Naive thymus-derived CD4-positive, alpha-beta T cell (primary cell): ENCODE measurements around the gene ZDHHC5. TPM values are rescaled to one million over a fixed set of nuclear protein-coding genes. Genes with fewer than 3 reads are reported as not detected.

ENCODE experiments used
- ATAC-seq: fragments of 150-1000 bp; cut with Tn5 transposase; 2 replicates; pipeline ENCODE4 v1.10.0; 2021; ENCODE audit warnings: mild to moderate bottlenecking, moderate library complexity
- CTCF ChIA-PET: fragments of 350-600 bp; sonication (Branson Sonifier 250); formaldehyde crosslinking; loops from one replicate; lab custom pipeline; 2021; ENCODE audit warnings: antibody characterized with exemption; lab: Charles Lee
- POLR2A ChIA-PET: fragments of 350-600 bp; sonication (Branson Sonifier 250); formaldehyde crosslinking; loops from one replicate; lab custom pipeline; 2021; ENCODE audit warnings: antibody characterized with exemption, inconsistent platforms; lab: Charles Lee
- DNase-seq, 9 donors: peaks; one replicate each; pipeline versions ENCODE4 v3.0.0 to v3.0.0-alpha.2; 2020 to 2022; ENCODE audit warnings: mixed read lengths in 1 of 9
- H3K27ac ChIP-seq: one replicate; pipeline ENCODE4 v1.7.0; 2013; ENCODE audit warnings: mild to moderate bottlenecking, low read depth, low read length, moderate library complexity
- H3K27me3 ChIP-seq, 2 donors: one replicate each; pipeline ENCODE4 v1.7.0; 2013; ENCODE audit warnings: low read length in 2 of 2, mild to moderate bottlenecking in 2 of 2, moderate library complexity in 2 of 2; ENCODE audit not compliant: control insufficient read depth in 2 of 2, insufficient read depth in 2 of 2
- H3K36me3 ChIP-seq, 3 experiments: 1 replicate in 2 of 3; 2 replicates in 1 of 3; pipeline ENCODE4 v1.7.0; 2013; ENCODE audit warnings: low read length in 3 of 3, mild to moderate bottlenecking in 3 of 3, moderate library complexity in 1 of 3; ENCODE audit not compliant: insufficient read depth in 3 of 3, control insufficient read depth in 2 of 3
- H3K4me1 ChIP-seq, 2 donors: one replicate each; pipeline ENCODE4 v1.7.0; 2013; ENCODE audit warnings: low read length in 2 of 2, mild to moderate bottlenecking in 2 of 2, moderate library complexity in 1 of 2; ENCODE audit not compliant: control insufficient read depth in 2 of 2, insufficient read depth in 2 of 2
- H3K4me3 ChIP-seq: 2 replicates; pipeline ENCODE4 v1.7.0; 2013; ENCODE audit warnings: mild to moderate bottlenecking, low read length
- H3K9me3 ChIP-seq, 3 experiments: 1 replicate in 2 of 3; 2 replicates in 1 of 3; pipeline ENCODE4 v1.7.0; 2013; ENCODE audit warnings: low read length in 3 of 3; ENCODE audit not compliant: control insufficient read depth in 2 of 3
- H3K27ac Mint-ChIP-seq, 9 donors: one replicate each; pipeline ENCODE4 v1.8.0; 2020 to 2022; ENCODE audit warnings: mixed read lengths in 9 of 9, mild to moderate bottlenecking in 8 of 9, moderate library complexity in 5 of 9, inconsistent platforms in 2 of 9
- H3K27me3 Mint-ChIP-seq, 5 donors: one replicate each; pipeline ENCODE4 v1.8.0; 2021 to 2022; ENCODE audit warnings: mixed read lengths in 5 of 5, mild to moderate bottlenecking in 1 of 5
- H3K36me3 Mint-ChIP-seq, 5 donors: one replicate each; pipeline ENCODE4 v1.8.0; 2020 to 2022; ENCODE audit warnings: mixed read lengths in 5 of 5, mild to moderate bottlenecking in 3 of 5, inconsistent platforms in 1 of 5
- H3K4me1 Mint-ChIP-seq, 7 donors: one replicate each; pipeline ENCODE4 v1.8.0; 2020 to 2022; ENCODE audit warnings: mixed read lengths in 7 of 7, mild to moderate bottlenecking in 3 of 7, inconsistent platforms in 1 of 7
- H3K4me3 Mint-ChIP-seq, 10 donors: one replicate each; pipeline ENCODE4 v1.8.0; 2020 to 2022; ENCODE audit warnings: mild to moderate bottlenecking in 10 of 10, mixed read lengths in 10 of 10, moderate library complexity in 6 of 10, inconsistent platforms in 2 of 10
- H3K9me3 Mint-ChIP-seq, 11 donors: one replicate each; pipeline ENCODE4 v1.8.0; 2020 to 2022; ENCODE audit warnings: mixed read lengths in 11 of 11, mild to moderate bottlenecking in 4 of 11, inconsistent platforms in 1 of 11, moderate library complexity in 1 of 11
- intact Hi-C, 2 donors: fragments of 100-400 bp; cut with micrococcal nuclease; formaldehyde crosslinking; loops; one replicate each; pipeline ENCODE4 v1.15.1; 2023
- polyA plus RNA-seq, 2 donors: library from polyadenylated mRNA; unstranded; fragments of 300-500 nt; fragmentation: Illumina TruSeq; gene quantifications; one replicate each; pipeline ENCODE4 v1.2.3, GENCODE V29; 2021
- total RNA-seq, 6 experiments: library from RNA in 5 of 6; stranded (reverse) in 5 of 6; gene quantifications; 1 replicate in 5 of 6; 2 replicates in 1 of 6; pipeline ENCODE4 v1.2.3 and lab custom pipeline; 2021 to 2026

ZDHHC5 gene, protein sequence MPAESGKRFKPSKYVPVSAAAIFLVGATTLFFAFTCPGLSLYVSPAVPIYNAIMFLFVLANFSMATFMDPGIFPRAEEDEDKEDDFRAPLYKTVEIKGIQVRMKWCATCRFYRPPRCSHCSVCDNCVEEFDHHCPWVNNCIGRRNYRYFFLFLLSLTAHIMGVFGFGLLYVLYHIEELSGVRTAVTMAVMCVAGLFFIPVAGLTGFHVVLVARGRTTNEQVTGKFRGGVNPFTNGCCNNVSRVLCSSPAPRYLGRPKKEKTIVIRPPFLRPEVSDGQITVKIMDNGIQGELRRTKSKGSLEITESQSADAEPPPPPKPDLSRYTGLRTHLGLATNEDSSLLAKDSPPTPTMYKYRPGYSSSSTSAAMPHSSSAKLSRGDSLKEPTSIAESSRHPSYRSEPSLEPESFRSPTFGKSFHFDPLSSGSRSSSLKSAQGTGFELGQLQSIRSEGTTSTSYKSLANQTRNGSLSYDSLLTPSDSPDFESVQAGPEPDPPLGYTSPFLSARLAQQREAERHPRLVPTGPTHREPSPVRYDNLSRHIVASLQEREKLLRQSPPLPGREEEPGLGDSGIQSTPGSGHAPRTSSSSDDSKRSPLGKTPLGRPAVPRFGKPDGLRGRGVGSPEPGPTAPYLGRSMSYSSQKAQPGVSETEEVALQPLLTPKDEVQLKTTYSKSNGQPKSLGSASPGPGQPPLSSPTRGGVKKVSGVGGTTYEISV
- 10 to 100 TPM; 51.4 to 82.2 (median 59.1) TPM for total RNA-seq
- 10 to 100 TPM; 26.9 to 44.5 TPM for polyA plus RNA-seq
- total RNA-seq (lab: John Stamatoyannopoulos, UW): 109 reads per million, percentile 86 among the genes with 10 or more reads in this experiment

DNA sequence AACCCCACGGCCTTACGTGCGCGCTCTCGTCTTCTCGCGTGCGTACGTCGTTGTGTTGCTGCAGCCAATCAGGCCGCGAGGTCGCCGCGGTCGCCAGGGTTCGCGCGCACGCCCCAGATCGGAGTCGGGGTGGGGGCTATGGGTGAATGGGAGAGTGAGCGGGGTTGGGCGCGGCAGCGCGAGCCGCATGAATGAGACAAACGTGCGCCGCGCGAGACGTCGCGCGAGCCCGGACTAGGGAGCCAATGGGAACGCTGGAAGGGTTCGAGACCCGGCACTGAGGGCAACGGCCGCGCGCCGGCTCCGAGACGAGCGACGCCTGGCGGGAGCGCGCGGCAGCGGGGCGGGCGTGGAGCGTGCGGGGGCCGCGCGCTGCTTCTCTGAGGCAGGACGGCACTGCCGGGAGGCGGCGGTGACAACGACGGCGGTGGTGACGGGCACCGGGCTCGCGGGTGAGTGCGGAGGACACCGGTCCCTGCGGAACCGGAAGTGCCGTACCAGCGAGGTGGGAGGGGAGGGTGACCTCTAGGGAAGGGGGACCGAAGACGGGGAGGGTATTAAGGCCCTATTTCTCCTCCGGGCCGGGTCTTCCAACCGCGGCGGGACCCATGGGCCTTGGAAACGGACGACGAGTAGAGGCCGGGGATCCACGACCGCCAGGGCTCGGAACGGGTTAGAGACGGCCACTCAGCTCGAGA is at the start of gene ZDHHC5:
Gene ZDHHC5 (plus strand): TSS at position 379 of the 698 bp plus-strand sequence. CDS start 4,977 bp downstream, outside the sequence.
- Mint-ChIP-seq H3K27me3 (no peaks in the 10 kb centered on the region), H3K4me3 (peak within 1 kb of the TSS; percentile 84 to 100 (median 91)), H3K27ac (peak within 1 kb of the TSS; percentile 97 to 100 (median 98)), H3K4me1 (peaks cover 35 to 62% (median 50%) of the 10 kb centered on the region in 7 donors), H3K36me3 (peaks cover 3 to 11% (median 4%) of the 10 kb centered on the region in 5 donors), H3K9me3 (peaks cover 0 to 13% (median 0%) of the 10 kb centered on the region in 11 donors)
- ChIA-PET POLR2A (interaction anchor here (0.6 to 2.0 kb wide), 15 partner anchors 9 to 1938 kb away, joined by 3 to 13 read pairs (median 4); partner anchors contain the start of genes CLP1, MED19, SELENOH and TMX2), CTCF (interaction anchor here (1.7 kb wide), 1 partner anchor 141 kb away, joined by 4 read pairs; no protein-coding TSS in a partner anchor)
- intact Hi-C loops: loop anchor here (1.0 to 5.0 kb wide), 18 partner anchors 11 to 1949 kb away; partner anchors contain the start of genes CLP1 (in 2 of the 2), MED19 (in 2 of the 2), SELENOH (in 2 of the 2) and SSRP1 (in 2 of the 2)
- Histone ChIP-seq H3K36me3 (peaks cover 0 to 14% (median 10%) of the 10 kb centered on the region in 3 experiments), H3K4me1 (peaks cover 25 to 28% of the 10 kb centered on the region in 2 donors), H3K9me3 (no peaks in the 10 kb centered on the region), H3K27me3 (no peaks in the 10 kb centered on the region), H3K4me3 (peak within 1 kb of the TSS; percentile 87), H3K27ac (peak within 1 kb of the TSS; percentile 97)
- DNase-seq: peak; percentile 92 to 100 (median 100)
- ATAC-seq: peak; percentile 90

DNA sequence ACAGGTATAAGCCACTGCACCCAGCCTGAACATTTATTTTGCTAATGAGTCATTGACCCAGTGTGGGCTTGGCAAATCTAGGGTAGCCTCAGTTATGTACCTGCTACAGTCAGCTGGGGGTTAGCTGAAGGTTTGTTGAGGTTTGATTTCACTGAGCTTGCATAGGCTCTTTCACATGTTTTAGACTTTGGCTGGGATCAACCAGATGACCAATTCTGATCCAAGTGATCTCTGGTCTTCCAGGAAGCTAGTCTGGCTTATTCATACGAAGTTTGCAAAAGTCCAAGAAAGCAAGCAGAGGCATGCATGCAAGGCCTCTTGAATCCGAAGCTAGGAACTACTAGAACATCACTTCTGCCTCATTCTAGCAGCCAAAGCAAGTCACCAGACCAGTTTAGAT is 49.5 kb upstream of the ZDHHC5 start:
- DNase-seq (no peak), ATAC-seq (no peak)
- ChIA-PET CTCF (no interaction called here), POLR2A (no interaction called here)
- Histone ChIP-seq H3K4me3 (no peak overlapping the region), H3K36me3 (no peaks in the 10 kb centered on the region), H3K27ac (no peak overlapping the region), H3K9me3 (peaks cover 0 to 13% (median 0%) of the 10 kb centered on the region in 3 experiments), H3K4me1 (no peaks in the 10 kb centered on the region), H3K27me3 (no peaks in the 10 kb centered on the region)
- intact Hi-C loops: no loop called here
- peaks cover 0 to 2% (median 0%) of the 10 kb centered on the region in 7 donors for H3K4me1 Mint-ChIP-seq
- H3K4me3 Mint-ChIP-seq: no peak overlapping the region
- peaks cover 0 to 19% (median 10%) of the 10 kb centered on the region in 5 donors for H3K27me3 Mint-ChIP-seq
- no peak overlapping the region for H3K27ac Mint-ChIP-seq
- peaks cover 0 to 25% (median 6%) of the 10 kb centered on the region in 11 donors for H3K9me3 Mint-ChIP-seq
- H3K36me3 Mint-ChIP-seq: no peaks in the 10 kb centered on the region

DNA sequence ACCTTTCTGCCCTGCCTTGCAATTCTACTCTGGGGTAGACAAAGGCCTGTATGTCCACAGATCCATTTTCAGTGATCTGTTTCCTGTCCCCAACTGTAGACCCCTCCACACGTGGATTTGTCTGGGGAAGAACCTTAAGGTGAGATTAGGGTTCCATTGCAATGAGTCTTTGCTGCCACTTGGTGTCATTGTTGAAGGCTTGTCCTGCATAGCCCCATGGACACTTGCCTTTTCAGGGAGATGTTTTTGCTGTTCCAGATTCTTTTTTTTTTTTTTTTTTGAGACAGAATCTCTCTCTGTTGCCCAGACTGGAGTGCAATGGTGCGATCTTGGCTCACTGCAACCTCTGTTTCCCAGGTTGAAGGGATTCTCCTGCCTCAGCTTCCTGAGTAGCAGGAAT is 48.6 kb upstream of the ZDHHC5 start:
- H3K27ac ChIP-seq: no peak overlapping the region
- H3K9me3 ChIP-seq: peaks cover 0 to 13% (median 0%) of the 10 kb centered on the region in 3 experiments
- H3K9me3 Mint-ChIP-seq: peaks cover 0 to 25% (median 6%) of the 10 kb centered on the region in 11 donors
- no peak overlapping the region for H3K4me3 ChIP-seq
- H3K4me1 ChIP-seq: no peaks in the 10 kb centered on the region
- no peak overlapping the region for H3K27ac Mint-ChIP-seq
- CTCF ChIA-PET: no interaction called here
- ATAC-seq: no peak
- H3K27me3 ChIP-seq: no peaks in the 10 kb centered on the region
- POLR2A ChIA-PET: no interaction called here
- intact Hi-C loops: no loop called here
- peaks cover 0 to 19% (median 10%) of the 10 kb centered on the region in 5 donors for H3K27me3 Mint-ChIP-seq
- no peaks in the 10 kb centered on the region for H3K36me3 Mint-ChIP-seq
- no peak overlapping the region for H3K4me3 Mint-ChIP-seq
- no peak for DNase-seq
- H3K36me3 ChIP-seq: no peaks in the 10 kb centered on the region
- H3K4me1 Mint-ChIP-seq: peaks cover 0 to 2% (median 0%) of the 10 kb centered on the region in 7 donors

DNA sequence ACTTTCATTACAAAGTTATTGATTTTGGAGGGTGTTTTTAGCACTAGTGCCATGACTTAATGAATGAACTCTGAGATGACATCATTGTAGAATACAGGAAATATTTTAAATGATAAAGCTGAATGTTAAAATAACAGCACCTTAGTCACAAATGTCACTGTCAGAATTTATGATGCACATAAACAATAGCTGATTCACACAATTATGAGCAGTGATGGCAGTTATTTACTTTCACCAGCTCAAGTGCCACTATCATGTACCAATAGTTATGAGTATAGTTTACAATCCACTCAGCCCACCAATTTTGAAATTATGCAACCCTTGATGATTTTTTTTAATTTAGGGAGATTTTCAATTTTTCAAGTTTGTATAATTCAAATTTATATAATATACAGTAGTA is 47.4 kb upstream of the ZDHHC5 start:
- Mint-ChIP-seq H3K9me3 (peaks cover 0 to 25% (median 6%) of the 10 kb centered on the region in 11 donors), H3K27ac (no peak overlapping the region), H3K36me3 (no peaks in the 10 kb centered on the region), H3K27me3 (peaks cover 0 to 19% (median 10%) of the 10 kb centered on the region in 5 donors), H3K4me3 (no peak overlapping the region), H3K4me1 (peaks cover 0 to 2% (median 0%) of the 10 kb centered on the region in 7 donors)
- POLR2A ChIA-PET: no interaction called here
- H3K36me3 ChIP-seq: no peaks in the 10 kb centered on the region
- intact Hi-C loops: no loop called here
- ATAC-seq (no peak), DNase-seq (no peak)
- peaks cover 0 to 13% (median 0%) of the 10 kb centered on the region in 3 experiments for H3K9me3 ChIP-seq
- CTCF ChIA-PET: no interaction called here
- no peak overlapping the region for H3K27ac ChIP-seq
- no peaks in the 10 kb centered on the region for H3K4me1 ChIP-seq
- no peaks in the 10 kb centered on the region for H3K27me3 ChIP-seq
- H3K4me3 ChIP-seq: no peak overlapping the region

DNA sequence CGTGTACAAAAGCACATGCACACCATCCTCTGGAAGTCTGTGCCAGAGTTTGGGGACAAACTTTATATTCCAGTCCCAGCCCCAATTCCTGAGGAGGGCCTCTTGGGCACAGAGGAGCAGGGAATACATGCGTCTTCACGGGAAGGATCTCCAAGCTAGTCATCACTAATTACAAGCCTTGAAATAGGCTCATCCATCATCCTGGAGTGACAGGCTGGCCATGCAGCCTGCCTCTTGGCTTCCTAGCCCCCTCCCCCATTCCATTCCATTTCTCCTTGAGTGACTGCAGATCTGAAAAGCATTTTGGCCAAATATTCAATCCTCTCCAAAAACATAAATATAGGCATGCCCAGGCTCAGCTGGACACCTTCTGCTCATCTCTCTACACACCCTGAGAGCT is 45.7 kb upstream of the ZDHHC5 start:
- DNase-seq (no peak), ATAC-seq (no peak)
- H3K27ac Mint-ChIP-seq: no peak overlapping the region
- Histone ChIP-seq H3K36me3 (no peaks in the 10 kb centered on the region), H3K9me3 (peaks cover 0 to 13% (median 0%) of the 10 kb centered on the region in 3 experiments), H3K4me3 (no peak overlapping the region), H3K27me3 (no peaks in the 10 kb centered on the region), H3K27ac (no peak overlapping the region), H3K4me1 (no peaks in the 10 kb centered on the region)
- intact Hi-C loops: no loop called here
- H3K4me1 Mint-ChIP-seq: peaks cover 0 to 2% (median 0%) of the 10 kb centered on the region in 7 donors
- H3K27me3 Mint-ChIP-seq: peaks cover 0 to 17% (median 4%) of the 10 kb centered on the region in 5 donors
- peaks cover 0 to 25% (median 6%) of the 10 kb centered on the region in 11 donors for H3K9me3 Mint-ChIP-seq
- H3K36me3 Mint-ChIP-seq: no peaks in the 10 kb centered on the region
- ChIA-PET CTCF (interaction anchor here (0.6 kb wide), 1 partner anchor 130 kb away, joined by 3 read pairs; no protein-coding TSS in a partner anchor), POLR2A (no interaction called here)
- H3K4me3 Mint-ChIP-seq: no peak overlapping the region

DNA sequence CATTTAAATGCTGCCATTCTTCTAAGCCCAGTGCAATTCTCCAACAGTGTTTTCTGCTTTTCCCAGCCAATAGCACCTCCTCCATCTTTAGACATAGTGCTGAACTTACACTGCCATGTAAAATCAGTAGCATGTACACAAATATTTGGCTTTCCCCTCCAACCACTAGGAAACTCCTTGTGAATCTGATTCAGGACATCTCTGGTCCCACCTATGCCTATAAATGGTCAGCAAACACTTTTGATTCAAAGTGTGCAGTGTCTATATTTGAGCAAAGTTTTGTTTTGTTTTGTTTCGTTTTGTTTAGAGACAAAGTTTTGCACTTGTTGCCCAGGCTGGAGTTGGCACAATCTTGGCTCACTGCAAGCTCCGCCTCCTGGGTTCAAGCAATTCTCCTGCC is 43.0 kb upstream of the ZDHHC5 start:
- H3K36me3 Mint-ChIP-seq: no peaks in the 10 kb centered on the region
- Histone ChIP-seq H3K27me3 (no peaks in the 10 kb centered on the region), H3K4me1 (no peaks in the 10 kb centered on the region), H3K4me3 (no peak overlapping the region), H3K27ac (no peak overlapping the region), H3K9me3 (peaks cover 0 to 5% (median 0%) of the 10 kb centered on the region in 3 experiments), H3K36me3 (no peaks in the 10 kb centered on the region)
- DNase-seq (no peak), ATAC-seq (no peak)
- no peak overlapping the region for H3K4me3 Mint-ChIP-seq
- ChIA-PET CTCF (no interaction called here), POLR2A (no interaction called here)
- peaks cover 0 to 17% (median 10%) of the 10 kb centered on the region in 5 donors for H3K27me3 Mint-ChIP-seq
- no peak overlapping the region for H3K27ac Mint-ChIP-seq
- H3K9me3 Mint-ChIP-seq: peaks cover 0 to 17% (median 5%) of the 10 kb centered on the region in 11 donors
- H3K4me1 Mint-ChIP-seq: peaks cover 0 to 2% (median 0%) of the 10 kb centered on the region in 7 donors
- intact Hi-C loops: no loop called here
